ENCODE measurements around the gene NHLRC2. TPM values are rescaled to one million over a fixed set of nuclear protein-coding genes. Genes with fewer than 3 reads are reported as not detected.

The NHLRC2 gene
- total RNA-seq, result 14.2 and 15.2 TPM in 2 replicates

GRCh38 chr10:113854013-113854760, at the start of gene NHLRC2, which contains the start of gene DCLRE1A:
NHLRC2 (plus strand) TSS chr10:113854661; CDS start chr10:113854873, 212 bp downstream.
DCLRE1A (minus strand) TSS chr10:113854082; CDS start chr10:113853182, 900 bp downstream.

Other genes with a start within 250 kb of the NHLRC2 start
- under 0.01 TPM in 1 of 2 replicates, not detected in the other for gene NRAP, start 190.6 kb upstream of the NHLRC2 start, total RNA-seq
- 19.8 and 27.6 TPM in 2 replicates for gene CASP7, start 174.7 kb upstream of the NHLRC2 start, total RNA-seq
- not detected in 2 replicates for gene PLEKHS1, start 103.0 kb upstream of the NHLRC2 start, total RNA-seq
- gene DCLRE1A, start 579 bp upstream of the NHLRC2 start, total RNA-seq, result 6.1 and 6.5 TPM in 2 replicates
- gene ADRB1, start 189.2 kb downstream of the NHLRC2 start, total RNA-seq, result not detected in 2 replicates